Neuronal stem cell (in vitro differentiated cells): ENCODE data around the gene RRAD.

Experiments used
- DNase-seq: peaks from one replicate; pipeline ENCODE4 v3.0.0-alpha.2; 2013; ENCODE audit warnings: low spot score
- H2AFZ ChIP-seq: one replicate; pipeline ENCODE4 v1.6.1; 2013; ENCODE audit warnings: mild to moderate bottlenecking, low read length, inconsistent platforms
- H2AK5ac ChIP-seq: 2 replicates; pipeline ENCODE4 v1.6.1; 2013; ENCODE audit warnings: low read depth, mild to moderate bottlenecking, inconsistent platforms, low read length, moderate library complexity, mixed read lengths
- H2BK120ac ChIP-seq: 2 replicates; pipeline ENCODE4 v1.6.1; 2013; ENCODE audit warnings: low read depth, mild to moderate bottlenecking, inconsistent platforms, low read length, moderate library complexity, mixed read lengths
- H2BK12ac ChIP-seq: one replicate; pipeline ENCODE4 v1.6.1; 2013; ENCODE audit warnings: low read length, inconsistent platforms
- H2BK15ac ChIP-seq: 2 replicates; pipeline ENCODE4 v1.6.1; 2013; ENCODE audit warnings: mild to moderate bottlenecking, low read length, inconsistent platforms, mixed read lengths
- H2BK5ac ChIP-seq: one replicate; pipeline ENCODE4 v1.6.1; 2013; ENCODE audit warnings: inconsistent platforms, mild to moderate bottlenecking, low read length, moderate library complexity
- H3K14ac ChIP-seq: one replicate; pipeline ENCODE4 v1.6.1; 2013; ENCODE audit warnings: low read length, inconsistent platforms
- H3K18ac ChIP-seq: 2 replicates; pipeline ENCODE4 v1.6.1; 2013; ENCODE audit warnings: low read length, inconsistent platforms
- H3K23ac ChIP-seq: 2 replicates; pipeline ENCODE4 v1.6.1; 2013; ENCODE audit warnings: low read depth, mild to moderate bottlenecking, mixed read lengths, low read length, inconsistent platforms; ENCODE audit not compliant: poor library complexity
- H3K27ac ChIP-seq: replicated peaks from 3 replicates; pipeline ENCODE4 v1.5.1; 2013; ENCODE audit warnings: low read length, inconsistent platforms
- H3K27me3 ChIP-seq, 3 experiments: 2 replicates each; pipeline ENCODE4 v1.6.1; 2013; ENCODE audit warnings: low read length in 3 of 3, mild to moderate bottlenecking in 2 of 3, inconsistent platforms in 1 of 3, low read depth in 1 of 3, mixed read lengths in 1 of 3, moderate library complexity in 1 of 3; ENCODE audit not compliant: control insufficient read depth in 3 of 3, insufficient read depth in 3 of 3
- H3K36me3 ChIP-seq, 2 donors: replicated peaks in 1 of 2; 2 replicates each; pipeline ENCODE4 v1.6.1; 2013; ENCODE audit warnings: low read length in 2 of 2; ENCODE audit not compliant: control insufficient read depth in 2 of 2, insufficient read depth in 2 of 2
- H3K4ac ChIP-seq: 2 replicates; pipeline ENCODE4 v1.6.1; 2013; ENCODE audit warnings: inconsistent platforms, mild to moderate bottlenecking, low read length, moderate library complexity
- H3K4me1 ChIP-seq, 2 donors: 1 replicate in 1 of 2; 2 replicates in 1 of 2; pipeline ENCODE4 v1.6.1; 2013; ENCODE audit warnings: low read length in 2 of 2, low read depth in 1 of 2; ENCODE audit not compliant: control insufficient read depth in 2 of 2, insufficient read depth in 1 of 2
- H3K4me2 ChIP-seq: one replicate; pipeline ENCODE4 v1.6.1; 2013; ENCODE audit warnings: mild to moderate bottlenecking, low read length, inconsistent platforms; ENCODE audit not compliant: insufficient read depth, poor library complexity, severe bottlenecking
- H3K4me3 ChIP-seq, 2 donors: 2 replicates each; pipeline ENCODE4 v1.5.1; 2013; ENCODE audit warnings: low read length in 2 of 2, mild to moderate bottlenecking in 2 of 2, inconsistent platforms in 1 of 2, moderate library complexity in 1 of 2
- H3K79me1 ChIP-seq: one replicate; pipeline ENCODE4 v1.6.1; 2013; ENCODE audit warnings: low read depth, mild to moderate bottlenecking, inconsistent platforms, low read length, moderate library complexity
- H3K9ac ChIP-seq: one replicate; pipeline ENCODE4 v1.6.1; 2013; ENCODE audit warnings: mild to moderate bottlenecking, low read depth, low read length, inconsistent platforms; ENCODE audit not compliant: poor library complexity
- H3K9me3 ChIP-seq, 2 donors: replicated peaks in 1 of 2; 2 replicates each; pipeline versions ENCODE3 to v1.6.1; 2013; ENCODE audit warnings: low read length in 2 of 2, mild to moderate bottlenecking in 2 of 2, inconsistent platforms in 1 of 2, low read depth in 1 of 2, mixed read lengths in 1 of 2, moderate library complexity in 1 of 2; ENCODE audit not compliant: control insufficient read depth in 2 of 2, insufficient read depth in 1 of 2
- H4K8ac ChIP-seq: one replicate; pipeline ENCODE4 v1.6.1; 2013; ENCODE audit warnings: low read depth, mild to moderate bottlenecking, inconsistent platforms, low read length, moderate library complexity
- H4K91ac ChIP-seq: one replicate; pipeline ENCODE4 v1.6.1; 2013; ENCODE audit warnings: low read length, low read depth, mild to moderate bottlenecking, inconsistent platforms; ENCODE audit not compliant: poor library complexity
- WGBS, 2 donors: extraction: QIAGEN DNeasy Blood & Tissue Kit; methylation state at CpG; one replicate each; pipeline ENCODE4 v1.1.7; 2013; ENCODE audit warnings: missing lambda C conversion rate in 2 of 2, mixed read lengths in 1 of 2; ENCODE audit not compliant: insufficient read length in 2 of 2, insufficient replicate concordance in 1 of 2; ENCODE audit errors: extremely low coverage in 2 of 2; 5-methylcytosine and 5-hydroxymethylcytosine counted together

RRAD gene

GRCh38 chr16:66927918-66928649 lies 2.7 kb upstream of the RRAD start:
- Histone ChIP-seq H3K23ac (no peak overlapping the region), H3K9me3 (no peaks in the 10 kb centered on the region), H3K36me3 (peaks cover 2 to 12% of the 10 kb centered on the region in 2 donors), H4K91ac (no peak overlapping the region), H3K9ac (peak overlapping the region; percentile 50), H3K79me1 (no peaks in the 10 kb centered on the region), H3K18ac (no peak overlapping the region), H2AFZ (no peak overlapping the region), H3K4ac (no peak overlapping the region), H2BK15ac (no peak overlapping the region), H3K14ac (no peak overlapping the region), H3K4me2 (no peak overlapping the region), H3K4me3 (no peak overlapping the region), H2BK12ac (no peak overlapping the region), H2BK120ac (no peak overlapping the region), H4K8ac (no peak overlapping the region), H2BK5ac (no peak overlapping the region), H3K27ac (no peak overlapping the region), H2AK5ac (peak overlapping the region; percentile 26), H3K27me3 (peaks cover 12 to 37% (median 37%) of the 10 kb centered on the region in 3 experiments), H3K4me1 (peaks cover 2 to 27% of the 10 kb centered on the region in 2 donors)
- DNase-seq = no peak
- WGBS, 2 donors = no CpG with 5 or more reads among the region's 8 CpGs

- Histone ChIP-seq H3K4me3 (no peak overlapping the region), H4K8ac (no peak overlapping the region), H2BK15ac (no peak overlapping the region), H3K79me1 (no peaks in the 10 kb centered on the region), H3K14ac (no peak overlapping the region), H3K23ac (no peak overlapping the region), H3K9ac (no peak overlapping the region), H3K9me3 (no peaks in the 10 kb centered on the region), H2BK5ac (no peak overlapping the region), H2BK12ac (no peak overlapping the region), H2BK120ac (no peak overlapping the region), H3K4me1 (peaks cover 2 to 27% of the 10 kb centered on the region in 2 donors), H3K27me3 (peaks cover 12 to 45% (median 37%) of the 10 kb centered on the region in 3 experiments), H3K18ac (no peak overlapping the region), H3K27ac (no peak overlapping the region), H4K91ac (no peak overlapping the region), H2AK5ac (no peak overlapping the region), H3K4me2 (no peak overlapping the region), H2AFZ (no peak overlapping the region), H3K4ac (no peak overlapping the region), H3K36me3 (peaks cover 0 to 4% of the 10 kb centered on the region in 2 donors)
- DNase-seq = no peak
- no CpG with 5 or more reads among the region's 3 CpGs for WGBS, 2 donors
Observed at GRCh38 chr16:66926961-66927436, 1.7 kb upstream of the RRAD start.

- no peaks in the 10 kb centered on the region for H3K9me3 ChIP-seq
- H3K36me3 ChIP-seq = no peaks in the 10 kb centered on the region
- no peak overlapping the region for H3K9ac ChIP-seq
- no peak overlapping the region for H2BK5ac ChIP-seq
- no peaks in the 10 kb centered on the region for H3K79me1 ChIP-seq
- H3K18ac ChIP-seq = no peak overlapping the region
- no peak overlapping the region for H3K23ac ChIP-seq
- no peak overlapping the region for H3K14ac ChIP-seq
- no peak overlapping the region for H2BK15ac ChIP-seq
- H3K4me2 ChIP-seq = no peak overlapping the region
- H2AK5ac ChIP-seq = no peak overlapping the region
- peak overlapping the region in 1 of 2 donors; percentile 40 for H3K4me3 ChIP-seq
- peaks cover 2 to 27% of the 10 kb centered on the region in 2 donors for H3K4me1 ChIP-seq
- no peak for DNase-seq
- no peak overlapping the region for H2BK12ac ChIP-seq
- peaks cover 12 to 50% (median 37%) of the 10 kb centered on the region in 3 experiments for H3K27me3 ChIP-seq
- WGBS, 2 donors = no CpG with 5 or more reads among the region's 5 CpGs
- no peak overlapping the region for H4K91ac ChIP-seq
- no peak overlapping the region for H2BK120ac ChIP-seq
- H3K4ac ChIP-seq = no peak overlapping the region
- H3K27ac ChIP-seq = no peak overlapping the region
- no peak overlapping the region for H2AFZ ChIP-seq
- H4K8ac ChIP-seq = no peak overlapping the region
Observed at GRCh38 chr16:66926171-66926947, 1.0 kb upstream of the RRAD start.
